ENCODE results near the gene TRIP12.

GRCh38 chr2:229749779-229750178 is 172.0 kb downstream of the TRIP12 start:
- TF ChIP-seq CTCF (IDR thresholded peaks at IDR 0.05) (no peak), POLR2A (IDR thresholded peaks at IDR 0.05) (no peak)
